PC-3 (cell line): ENCODE data around the gene RTP3. TPM values are rescaled to one million over a fixed set of nuclear protein-coding genes. Genes with fewer than 3 reads are reported as not detected.

Experiments used
- ATAC-seq: fragments of 200-7000 bp; cut with Tn5 transposase; 2 replicates; pipeline ENCODE4 v1.9.1; 2020; ENCODE audit warnings: mild to moderate bottlenecking, moderate library complexity
- Bru-seq: library from RNA; stranded (reverse); fragments of 400-500 nt; gene quantifications from one replicate; lab custom pipeline; 2021; lab: Mats Ljungman, UMichigan
- BruChase-seq, 2 experiments: library from RNA; stranded (reverse); fragments of 400-500 nt; gene quantifications; one replicate each; lab custom pipeline; 2021; lab: Mats Ljungman, UMichigan
- BruUV-seq: library from RNA; stranded (reverse); fragments of 400-500 nt; replicated peaks from 2 replicates; lab custom pipeline; 2021; lab: Mats Ljungman, UMichigan
- CTCF ChIA-PET: fragments of 300-600 bp; sonication (Branson Sonifier 250); formaldehyde crosslinking; loops from one replicate; lab custom pipeline; 2022; ENCODE audit warnings: antibody characterized with exemption; lab: Charles Lee
- POLR2A ChIA-PET: fragments of 300-600 bp; sonication (Branson Sonifier 250); formaldehyde crosslinking; loops from one replicate; lab custom pipeline; 2022; ENCODE audit warnings: antibody characterized with exemption; ENCODE audit not compliant: unreplicated experiment; lab: Charles Lee
- DNase-seq: peaks from one replicate; pipeline ENCODE4 v3.0.0-alpha.2; 2015
- H2AFZ ChIP-seq: fragments of 300-600 bp; sonication (generic); 2 replicates; pipeline ENCODE4 v1.6.0; 2016; ENCODE audit warnings: antibody characterized with exemption, low read length
- H3F3A ChIP-seq: fragments of 300-600 bp; sonication (generic); one replicate; pipeline ENCODE4 v1.6.0; 2017; ENCODE audit warnings: antibody characterized with exemption, low read length, control low read depth, mild to moderate bottlenecking; ENCODE audit not compliant: unreplicated experiment
- H3K27ac ChIP-seq: fragments of 300-600 bp; sonication (generic); 2 replicates; pipeline ENCODE4 v1.5.1; 2016; ENCODE audit warnings: mild to moderate bottlenecking, low read length
- H3K27me3 ChIP-seq: fragments of 300-600 bp; sonication (generic); 2 replicates; pipeline ENCODE4 v1.6.1; 2016; ENCODE audit warnings: low read length, mixed read lengths
- H3K36me3 ChIP-seq: fragments of 300-600 bp; sonication (generic); 2 replicates; pipeline ENCODE4 v1.6.1; 2016; ENCODE audit warnings: low read depth, mixed run types, low read length, mixed read lengths
- H3K4me1 ChIP-seq: fragments of 300-600 bp; sonication (generic); 2 replicates; pipeline ENCODE4 v1.5.1; 2016; ENCODE audit warnings: low read length; ENCODE audit not compliant: insufficient read depth
- H3K4me2 ChIP-seq: fragments of 300-600 bp; sonication (generic); 2 replicates; pipeline ENCODE4 v1.6.0; 2016; ENCODE audit warnings: low read length
- H3K4me3 ChIP-seq: fragments of 300-600 bp; sonication (generic); 2 replicates; pipeline ENCODE4 v1.5.1; 2016; ENCODE audit warnings: mild to moderate bottlenecking, low read length, mixed read lengths
- H3K79me2 ChIP-seq: fragments of 300-600 bp; sonication (generic); 2 replicates; pipeline ENCODE4 v1.6.1; 2017; ENCODE audit warnings: low read length, mixed read lengths
- H3K9ac ChIP-seq: fragments of 300-600 bp; sonication (generic); 2 replicates; pipeline ENCODE4 v1.6.0; 2016; ENCODE audit warnings: mild to moderate bottlenecking, low read length
- H3K9me2 ChIP-seq: fragments of 300-600 bp; sonication (generic); replicated peaks from 2 replicates; pipeline ENCODE4 v1.6.1; 2016; ENCODE audit warnings: mixed run types, low read length, mixed read lengths
- H3K9me3 ChIP-seq: fragments of 300-600 bp; sonication (generic); 2 replicates; pipeline ENCODE4 v1.6.1; 2016; ENCODE audit warnings: low read length, mixed read lengths
- H4K20me1 ChIP-seq: fragments of 300-600 bp; sonication (generic); 2 replicates; pipeline ENCODE4 v1.6.1; 2016; ENCODE audit warnings: low read length, mixed read lengths
- CTCF ChIP-seq: fragments of 300-600 bp; sonication (generic); conservative IDR thresholded peaks from 2 replicates; pipeline ENCODE4 v1.5.1; 2017; ENCODE audit warnings: antibody characterized with exemption, low read depth, mild to moderate bottlenecking, low read length
- EZH2 ChIP-seq: fragments of 300-600 bp; sonication (generic); IDR thresholded peaks from one replicate; pipeline ENCODE4 v1.6.1; 2017; ENCODE audit warnings: antibody characterized with exemption, mild to moderate bottlenecking, low read length; ENCODE audit not compliant: unreplicated experiment
- EZH2phosphoT487 ChIP-seq: fragments of 300-600 bp; sonication (generic); IDR thresholded peaks from 2 replicates; pipeline ENCODE4 v1.6.1; 2018; ENCODE audit warnings: mild to moderate bottlenecking, antibody characterized with exemption, low read length, borderline replicate concordance
- intact Hi-C: fragments of 100-400 bp; cut with micrococcal nuclease; formaldehyde crosslinking; loops from 2 replicates; pipeline ENCODE4 v1.9.0; 2023
- long read RNA-seq: library from polyadenylated mRNA; unstranded; transcript quantifications from one replicate; pipeline ENCODE4 v2.0.0, GENCODE V29; 2021; ENCODE audit not compliant: unreplicated experiment
- total RNA-seq: library from RNA; depleted of rRNA; stranded (reverse); fragments of >200 nt; gene quantifications from 2 replicates; pipeline ENCODE4 v1.2.3, GENCODE V29; 2014; rRNA removed

RTP3 gene
- not detected in 2 replicates for total RNA-seq
- not detected for Bru-seq, nascent RNA
- not detected for BruChase-seq, experiment 1, labeled RNA remaining after a 6-hour chase
- BruChase-seq, experiment 2, labeled RNA remaining after a 2-hour chase, result percentile 17 among the genes with signal in this experiment
- long read RNA-seq, result 0 reads

DNA sequence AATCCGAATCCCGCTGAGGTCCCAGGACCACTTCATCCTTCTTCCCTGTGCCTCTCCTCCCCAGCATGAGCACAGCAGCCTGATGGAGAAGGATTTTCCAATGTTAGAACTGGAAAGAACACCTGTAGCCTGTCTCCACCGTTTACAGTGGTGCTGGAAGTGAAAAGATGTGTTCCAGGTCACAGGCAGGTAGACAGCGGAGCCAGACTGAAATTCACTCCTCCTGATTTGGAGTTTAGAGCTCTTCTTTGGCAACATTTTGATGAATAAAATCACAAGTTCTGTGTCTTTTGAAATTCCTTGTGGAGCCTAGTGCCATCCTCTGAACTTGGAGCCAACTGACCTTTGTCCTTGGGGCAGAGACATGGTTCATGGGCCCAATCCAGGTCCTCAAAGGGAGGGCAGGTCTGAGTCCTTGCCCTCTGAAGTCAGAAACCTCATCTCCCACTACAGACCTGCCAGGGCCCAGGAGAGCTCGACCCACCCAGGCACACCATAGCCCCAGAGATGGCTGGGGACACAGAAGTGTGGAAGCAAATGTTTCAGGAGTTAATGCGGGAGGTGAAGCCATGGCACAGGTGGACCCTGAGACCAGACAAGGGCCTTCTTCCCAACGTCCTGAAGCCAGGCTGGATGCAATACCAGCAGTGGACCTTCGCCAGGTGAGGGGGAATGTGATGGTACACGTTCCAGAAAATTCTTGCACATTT, at the start of gene RTP3:
TSS of gene RTP3 (plus strand) at position 421 of the 710 bp plus-strand sequence. CDS start at position 508, 87 bp downstream.
- Histone ChIP-seq H3K9me2 (no peaks in the 10 kb centered on the region), H4K20me1 (no peaks in the 10 kb centered on the region), H3K27me3 (no peaks in the 10 kb centered on the region), H3K79me2 (no peaks in the 10 kb centered on the region), H3K36me3 (no peaks in the 10 kb centered on the region), H3K9ac (no peak within 1 kb of the TSS), H3K9me3 (no peaks in the 10 kb centered on the region), H3K4me3 (no peak within 1 kb of the TSS), H3K27ac (no peak within 1 kb of the TSS), H3K4me2 (no peak within 1 kb of the TSS), H3K4me1 (peaks cover 20% of the 10 kb centered on the region), H2AFZ (no peak within 1 kb of the TSS), H3F3A (no peaks in the 10 kb centered on the region)
- no peak for ATAC-seq
- no peak for TF ChIP-seq EZH2phosphoT487
- no peak for TF ChIP-seq CTCF
- no peak for TF ChIP-seq EZH2
- POLR2A ChIA-PET, result interaction anchor here (1.1 kb wide), 1 partner anchor 37 kb away, joined by 6 read pairs; no protein-coding TSS in a partner anchor
- DNase-seq, result no peak
- intact Hi-C loops, result no loop called here
- no TSS peak for BruUV-seq
- CTCF ChIA-PET, result no interaction called here

- no peak overlapping the region for H2AFZ ChIP-seq
- ChIA-PET POLR2A (no interaction called here), CTCF (no interaction called here)
- no peaks in the 10 kb centered on the region for H3F3A ChIP-seq
- TF ChIP-seq EZH2 (no peak), EZH2phosphoT487 (no peak), CTCF (no peak)
- ATAC-seq (no peak), DNase-seq (no peak)
- no peak overlapping the region for H3K4me2 ChIP-seq
- H3K27me3 ChIP-seq, result no peaks in the 10 kb centered on the region
- no TSS peak for BruUV-seq
- no peaks in the 10 kb centered on the region for H3K9me2 ChIP-seq
- no peak overlapping the region for H3K9ac ChIP-seq
- H3K36me3 ChIP-seq, result no peaks in the 10 kb centered on the region
- H3K27ac ChIP-seq, result no peak overlapping the region
- intact Hi-C loops, result no loop called here
- H3K4me1 ChIP-seq, result no peaks in the 10 kb centered on the region
- no peaks in the 10 kb centered on the region for H3K79me2 ChIP-seq
- no peak overlapping the region for H3K4me3 ChIP-seq
- H3K9me3 ChIP-seq, result no peaks in the 10 kb centered on the region
- no peaks in the 10 kb centered on the region for H4K20me1 ChIP-seq
These were observed 49.1 kb upstream of the RTP3 start for GRCh38 chr3:46448721-46449120.
